ENCODE results near the gene MPPED1.

MPPED1 gene

DNA sequence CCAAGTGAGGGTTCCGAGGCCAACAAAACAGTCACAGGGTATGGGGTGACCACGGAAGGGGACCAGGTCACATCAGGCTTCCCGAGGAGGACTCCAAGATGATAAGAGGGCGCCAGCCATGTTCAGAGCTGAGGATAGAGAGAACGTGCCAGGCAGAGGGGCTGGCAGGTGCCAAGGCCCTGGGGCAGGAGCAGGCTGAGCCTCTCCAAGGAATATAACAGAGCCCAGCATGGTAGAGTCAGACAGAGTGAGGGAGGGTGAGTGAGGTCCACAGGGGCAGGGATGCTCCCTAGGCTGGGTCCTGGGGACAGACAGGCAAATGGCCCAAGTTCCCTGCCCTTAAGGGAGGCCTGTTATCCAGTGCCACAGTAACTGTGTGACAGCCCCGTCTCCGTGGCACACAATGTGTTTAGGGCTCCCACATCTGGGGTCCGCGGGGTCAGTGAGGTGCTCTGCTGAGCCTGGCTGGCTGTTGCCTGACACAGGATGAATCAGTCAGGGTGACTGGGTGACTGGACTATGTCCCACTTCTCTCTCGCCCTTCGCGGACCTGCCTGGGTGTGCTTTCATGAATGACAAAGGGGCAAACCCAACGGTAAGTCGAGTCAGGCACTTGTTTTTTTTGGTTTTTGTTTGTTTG lies 105.3 kb downstream of the MPPED1 start:
- no peak for DNase-seq (ENCODE audit: low read depth in 2 of 2)

GRCh38 chr22:43520632-43521039 lies 108.8 kb downstream of the MPPED1 start:
- DNase-seq (ENCODE audit: low read depth in 2 of 2) = no peak

DNA sequence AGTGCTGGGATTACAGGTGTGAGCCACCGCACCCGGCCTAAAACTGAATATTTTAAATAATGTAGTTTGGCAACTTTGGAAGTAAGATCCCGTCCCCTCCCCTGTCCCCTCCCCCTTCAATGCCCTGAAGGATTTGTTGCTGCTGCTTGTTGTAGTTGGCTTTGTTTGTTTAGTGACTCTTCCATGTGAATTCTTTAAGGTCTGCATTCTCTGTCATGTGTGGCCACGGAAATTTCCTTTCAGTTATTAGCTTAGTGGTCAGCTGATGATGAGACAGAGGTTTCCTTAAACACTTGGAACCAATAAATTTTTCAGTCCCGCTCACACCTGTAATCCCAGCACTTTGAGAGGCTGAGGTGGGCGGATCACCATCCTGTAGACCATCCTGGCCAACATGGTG lies 109.9 kb downstream of the MPPED1 start:
- no peak for DNase-seq (ENCODE audit: low read depth in 2 of 2)

- DNase-seq (ENCODE audit: low read depth in 2 of 2) = no peak
Observed at GRCh38 chr22:43526117-43526655, 114.4 kb downstream of the MPPED1 start.

DNA sequence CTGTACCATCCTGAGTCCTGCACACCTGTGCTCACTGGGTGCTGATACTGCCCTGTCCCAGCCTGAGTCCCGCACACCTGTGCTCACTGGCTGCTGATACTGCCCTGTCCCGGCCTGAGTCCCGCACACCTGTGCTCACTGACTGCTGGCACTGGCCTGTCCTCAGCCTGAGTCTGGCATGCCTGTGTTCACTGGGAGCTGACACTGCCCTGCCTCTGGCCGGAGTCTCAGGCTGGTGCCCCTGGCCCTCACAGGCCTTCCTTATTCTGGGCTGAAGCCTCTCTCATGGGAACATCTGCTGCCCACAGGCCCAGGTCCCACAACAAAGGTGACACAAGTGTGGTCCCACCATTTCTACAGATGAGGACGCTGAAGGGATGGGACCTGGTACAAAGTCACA lies 115.1 kb downstream of the MPPED1 start:
- no peak for DNase-seq (ENCODE audit: low read depth in 2 of 2)

DNA sequence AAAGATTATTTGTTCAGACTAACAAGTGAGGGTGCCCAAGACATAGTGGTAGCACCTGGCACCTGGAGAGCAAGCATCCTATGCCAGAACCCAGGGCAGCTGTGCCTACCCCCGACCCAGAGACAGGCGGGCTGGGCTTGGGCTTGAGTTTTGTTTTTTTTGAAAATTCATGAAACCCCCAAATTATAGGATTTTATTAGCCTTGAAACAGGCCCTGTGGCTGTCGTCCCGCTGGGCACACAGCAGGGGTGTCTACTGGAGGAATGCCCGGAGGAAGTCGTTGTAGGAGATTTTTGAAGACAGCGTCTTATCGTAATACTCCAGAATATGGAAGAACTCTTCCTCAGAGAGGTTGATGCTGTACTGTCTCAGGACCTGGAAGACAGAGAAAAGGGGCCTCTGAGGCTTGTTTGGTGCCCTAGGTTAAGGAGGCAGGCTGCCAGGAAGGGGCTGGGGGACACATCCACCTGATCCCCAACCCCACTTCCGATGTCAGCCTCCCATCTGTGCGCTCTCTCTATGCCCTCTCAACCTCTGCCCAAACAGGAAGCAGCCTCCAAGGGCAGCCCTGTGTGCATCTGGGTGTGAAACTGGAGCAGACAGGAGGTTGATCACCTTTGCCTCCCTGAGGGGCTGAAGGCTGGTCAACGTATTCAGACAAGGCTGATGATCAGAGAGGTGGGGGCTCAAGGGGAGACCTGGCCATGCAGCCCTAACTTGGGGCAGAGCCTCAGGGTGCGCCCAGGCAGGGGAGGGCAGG lies 117.0 kb downstream of the MPPED1 start:
- DNase-seq (ENCODE audit: low read depth in 2 of 2) = no peak

GRCh38 chr22:43529461-43529860 lies 117.6 kb downstream of the MPPED1 start:
- DNase-seq (ENCODE audit: low read depth in 2 of 2) = no peak

- DNase-seq (ENCODE audit: low read depth in 2 of 2) = no peak
Observed at GRCh38 chr22:43529934-43530333, 118.1 kb downstream of the MPPED1 start.

- no peak for DNase-seq (ENCODE audit: low read depth in 2 of 2)
Observed at GRCh38 chr22:43530349-43531201, 118.8 kb downstream of the MPPED1 start.

GRCh38 chr22:43531651-43532050 lies 119.8 kb downstream of the MPPED1 start:
- DNase-seq (ENCODE audit: low read depth in 2 of 2) = no peak

- DNase-seq (ENCODE audit: low read depth in 2 of 2) = no peak
Observed at GRCh38 chr22:43532301-43533155, 120.7 kb downstream of the MPPED1 start.

- DNase-seq (ENCODE audit: low read depth in 2 of 2) = no peak
Observed at GRCh38 chr22:43533156-43533530, 121.3 kb downstream of the MPPED1 start.

DNA sequence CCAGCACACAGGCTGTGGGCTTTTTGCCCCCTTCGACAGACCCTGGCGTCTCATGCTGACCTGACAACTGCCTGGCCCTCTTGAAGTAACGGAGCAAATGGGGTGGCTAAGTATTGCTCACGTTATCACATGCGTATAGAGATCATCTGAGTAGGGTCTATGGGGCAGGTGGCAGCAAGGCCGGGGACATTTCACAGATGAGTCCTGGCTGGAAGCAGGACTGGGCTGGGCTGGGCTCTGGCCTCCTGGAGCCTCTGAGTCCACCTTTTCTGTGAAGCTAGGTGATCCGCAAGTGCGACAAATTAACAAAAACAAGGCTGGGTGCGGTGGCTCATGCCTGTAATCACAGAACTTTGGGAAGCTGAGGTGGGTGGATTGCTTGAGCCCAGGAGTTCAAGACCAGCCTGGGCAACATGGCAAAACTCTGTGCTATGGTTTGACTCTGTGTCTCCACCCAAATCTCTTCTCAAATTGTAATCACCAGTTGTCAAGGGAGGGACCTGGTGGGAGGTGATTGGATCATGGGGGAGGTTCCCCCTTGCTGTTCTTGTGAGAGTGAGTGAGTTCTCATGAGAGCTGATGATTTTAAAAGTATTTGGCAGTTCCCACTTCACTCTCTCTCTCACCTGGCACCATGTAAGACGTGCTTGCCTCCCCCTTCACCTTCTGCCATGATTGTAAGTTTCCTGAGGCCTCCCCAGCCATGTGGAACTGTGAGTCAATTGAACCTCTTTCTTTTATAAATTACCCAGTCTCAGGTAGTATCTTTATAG lies 122.0 kb downstream of the MPPED1 start:
- no peak for DNase-seq (ENCODE audit: low read depth in 2 of 2)

GRCh38 chr22:43534916-43535315 lies 123.1 kb downstream of the MPPED1 start:
- DNase-seq (ENCODE audit: low read depth in 2 of 2) = no peak

GRCh38 chr22:43535336-43535735 lies 123.5 kb downstream of the MPPED1 start:
- no peak for DNase-seq (ENCODE audit: low read depth in 2 of 2)

- no peak for DNase-seq (ENCODE audit: low read depth in 2 of 2)
Observed at GRCh38 chr22:43535741-43536140, 123.9 kb downstream of the MPPED1 start.

- no peak for DNase-seq (ENCODE audit: low read depth in 2 of 2)
Observed at GRCh38 chr22:43537019-43537585, 125.3 kb downstream of the MPPED1 start.

DNA sequence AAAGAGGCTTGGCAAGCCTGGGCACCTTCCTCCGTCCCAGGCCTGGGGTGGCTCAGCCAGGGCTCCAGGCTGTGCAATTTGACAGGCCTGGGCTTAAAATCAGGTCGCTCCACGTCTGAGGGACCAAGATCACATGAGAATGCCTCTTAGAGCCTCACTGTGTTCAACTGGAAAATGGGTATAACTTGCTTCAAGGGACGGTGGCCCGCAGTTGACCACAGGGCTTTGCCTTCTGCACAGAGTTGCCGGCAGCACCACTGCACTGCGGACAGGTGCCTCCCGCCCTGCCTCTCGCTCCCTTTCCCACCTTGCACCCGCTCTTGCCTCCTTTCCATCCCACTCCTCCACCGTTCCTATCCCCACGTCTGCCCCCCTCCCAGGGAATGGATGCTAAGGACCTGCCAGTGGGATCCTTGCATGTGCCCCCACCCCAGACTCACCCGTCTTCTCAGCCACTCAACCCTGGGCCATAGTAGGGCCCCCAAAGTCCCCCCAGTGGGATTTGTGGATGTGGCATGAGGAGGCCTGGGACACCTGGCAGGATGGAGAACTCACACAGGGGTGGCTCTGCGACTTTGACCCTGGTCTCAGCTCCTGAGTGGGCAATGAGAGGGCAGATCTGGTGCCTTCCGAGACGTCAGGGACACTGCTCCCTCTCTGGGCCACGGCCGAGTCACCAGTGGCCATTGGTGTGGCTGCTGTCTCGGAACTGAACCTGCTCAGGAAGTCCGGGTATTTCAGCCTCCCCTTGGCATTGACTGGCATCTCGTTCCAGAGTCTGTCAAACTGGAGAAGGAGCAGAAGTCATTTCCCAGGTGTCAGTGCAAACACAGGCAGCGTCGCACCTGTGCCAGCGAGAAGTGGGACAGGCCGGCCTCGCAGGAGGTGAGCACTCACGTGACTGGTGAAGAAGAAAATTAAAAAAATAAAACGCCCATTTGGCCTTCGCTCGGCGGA lies 128.0 kb downstream of the MPPED1 start:
- DNase-seq (ENCODE audit: low read depth in 2 of 2) = no peak

- no peak for DNase-seq (ENCODE audit: low read depth in 2 of 2)
Observed at GRCh38 chr22:43540529-43540923, 128.7 kb downstream of the MPPED1 start.

Data from fibroblast of skin of left biceps (primary cell).